ENCODE measurements around the gene RBM33.

Gene RBM33

GRCh38 chr7:155811895-155812761 is 167.7 kb downstream of the RBM33 start, which contains the start of gene SHH (continued):
- TF ChIP-seq ZNF426 (tag by site-specific recombination; IDR thresholded peaks at IDR 0.05), result no peak
- no peak for TF ChIP-seq ZNF433 (tag by site-specific recombination; IDR thresholded peaks at IDR 0.05; ENCODE audit: low read depth)
- TF ChIP-seq, protein P1, sequence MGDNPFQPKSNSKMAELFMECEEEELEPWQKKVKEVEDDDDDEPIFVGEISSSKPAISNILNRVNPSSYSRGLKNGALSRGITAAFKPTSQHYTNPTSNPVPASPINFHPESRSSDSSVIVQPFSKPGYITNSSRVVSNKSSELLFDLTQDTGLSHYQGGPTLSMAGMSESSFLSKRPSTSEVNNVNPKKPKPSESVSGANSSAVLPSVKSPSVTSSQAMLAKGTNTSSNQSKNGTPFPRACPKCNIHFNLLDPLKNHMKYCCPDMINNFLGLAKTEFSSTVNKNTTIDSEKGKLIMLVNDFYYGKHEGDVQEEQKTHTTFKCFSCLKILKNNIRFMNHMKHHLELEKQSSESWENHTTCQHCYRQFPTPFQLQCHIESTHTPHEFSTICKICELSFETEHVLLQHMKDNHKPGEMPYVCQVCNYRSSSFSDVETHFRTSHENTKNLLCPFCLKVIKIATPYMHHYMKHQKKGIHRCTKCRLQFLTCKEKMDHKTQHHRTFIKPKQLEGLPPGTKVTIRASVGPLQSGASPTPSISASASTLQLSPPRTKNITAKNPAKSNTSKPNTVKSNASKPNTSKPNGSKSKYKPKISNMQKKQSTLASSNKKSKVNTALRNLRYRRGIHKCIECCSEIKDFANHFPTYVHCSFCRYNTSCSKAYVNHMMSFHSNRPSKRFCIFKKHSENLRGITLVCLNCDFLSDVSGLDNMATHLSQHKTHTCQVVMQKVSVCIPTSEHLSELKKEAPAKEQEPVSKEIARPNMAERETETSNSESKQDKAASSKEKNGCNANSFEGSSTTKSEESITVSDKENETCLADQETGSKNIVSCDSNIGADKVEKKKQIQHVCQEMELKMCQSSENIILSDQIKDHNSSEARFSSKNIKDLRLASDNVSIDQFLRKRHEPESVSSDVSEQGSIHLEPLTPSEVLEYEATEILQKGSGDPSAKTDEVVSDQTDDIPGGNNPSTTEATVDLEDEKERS (tag by site-specific recombination; IDR thresholded peaks at IDR 0.05), result no peak
- TF ChIP-seq ZBTB10 (tag by site-specific recombination; IDR thresholded peaks at IDR 0.05), result peak; percentile 63; the same call in 1 of the 2 replicates
- TF ChIP-seq ZNF19 (tag by site-specific recombination; IDR thresholded peaks at IDR 0.05; ENCODE audit: low read depth), result no peak
- 0 out of 2 replicates have a peak, but pooled peaks have one; percentile 9 for TF ChIP-seq KLF16 (tag by site-specific recombination; IDR thresholded peaks at IDR 0.05)
- no peak for TF ChIP-seq ZNF350 (tag by site-specific recombination; IDR thresholded peaks at IDR 0.05)
- TF ChIP-seq ZBTB17 (tag by site-specific recombination; IDR thresholded peaks at IDR 0.05), result peak; percentile 71

DNA sequence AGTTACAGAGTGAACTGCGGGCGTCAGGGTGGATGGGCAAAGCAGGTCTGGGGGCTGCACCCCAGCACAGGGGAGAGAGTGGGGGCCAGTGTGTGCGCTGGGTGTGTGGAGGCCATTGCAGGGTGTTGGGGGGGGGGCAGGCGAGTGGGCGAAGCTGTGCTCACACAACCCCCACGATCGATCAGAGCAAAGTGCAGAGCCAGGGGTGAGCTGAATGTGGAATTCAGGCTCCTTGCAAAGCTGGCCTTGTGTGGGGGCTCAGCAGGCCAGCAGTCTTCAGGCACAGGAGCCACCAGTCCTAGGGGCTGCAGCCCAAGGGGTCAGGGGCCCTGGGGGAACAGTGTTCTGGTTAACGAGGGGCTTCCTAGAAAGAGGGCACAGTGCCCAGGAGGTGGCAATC is 168.7 kb downstream of the RBM33 start:
- Histone ChIP-seq H3K27ac (ENCODE audit: extremely low read depth, low read depth, low read length) (no peak overlapping the region), H3K9me3 (ENCODE audit: control insufficient read depth, insufficient read depth, low read depth, low read length) (no peaks in the 10 kb centered on the region), H3K4me1 (ENCODE audit: control insufficient read depth, insufficient read depth, low read length) (peaks cover 2% of the 10 kb centered on the region; the same call in 1 of the 2 replicates), H3K4me3 (ENCODE audit: low read depth, low read length) (no peak overlapping the region), H3K36me3 (ENCODE audit: control insufficient read depth in 2 of 2, insufficient read depth in 1 of 2, low read length in 2 of 2) (no peaks in the 10 kb centered on the region)
- TF ChIP-seq EGR2 (tag by site-specific recombination; IDR thresholded peaks at IDR 0.05; ENCODE audit: low read depth) (peak; percentile 46; the same call in 1 of the 2 replicates), ZNF843 (tag by site-specific recombination; IDR thresholded peaks at IDR 0.05) (no peak), ZFHX2 (tag by site-specific recombination; conservative IDR thresholded peaks at IDR 0.05) (peak; percentile 23), BCL11A (tag by site-specific recombination; IDR thresholded peaks at IDR 0.05; ENCODE audit: low read depth) (no peak)
- CTCF ChIA-PET, result interaction anchor here (0.6 to 1.9 kb wide), 7 partner anchors 12 to 1003 kb away, joined by 3 to 10 read pairs (median 3); no protein-coding TSS in a partner anchor
- POLR2A ChIA-PET, result interaction anchor here (0.6 kb wide), 1 partner anchor 914 kb away, joined by 3 read pairs; no protein-coding TSS in a partner anchor

DNA sequence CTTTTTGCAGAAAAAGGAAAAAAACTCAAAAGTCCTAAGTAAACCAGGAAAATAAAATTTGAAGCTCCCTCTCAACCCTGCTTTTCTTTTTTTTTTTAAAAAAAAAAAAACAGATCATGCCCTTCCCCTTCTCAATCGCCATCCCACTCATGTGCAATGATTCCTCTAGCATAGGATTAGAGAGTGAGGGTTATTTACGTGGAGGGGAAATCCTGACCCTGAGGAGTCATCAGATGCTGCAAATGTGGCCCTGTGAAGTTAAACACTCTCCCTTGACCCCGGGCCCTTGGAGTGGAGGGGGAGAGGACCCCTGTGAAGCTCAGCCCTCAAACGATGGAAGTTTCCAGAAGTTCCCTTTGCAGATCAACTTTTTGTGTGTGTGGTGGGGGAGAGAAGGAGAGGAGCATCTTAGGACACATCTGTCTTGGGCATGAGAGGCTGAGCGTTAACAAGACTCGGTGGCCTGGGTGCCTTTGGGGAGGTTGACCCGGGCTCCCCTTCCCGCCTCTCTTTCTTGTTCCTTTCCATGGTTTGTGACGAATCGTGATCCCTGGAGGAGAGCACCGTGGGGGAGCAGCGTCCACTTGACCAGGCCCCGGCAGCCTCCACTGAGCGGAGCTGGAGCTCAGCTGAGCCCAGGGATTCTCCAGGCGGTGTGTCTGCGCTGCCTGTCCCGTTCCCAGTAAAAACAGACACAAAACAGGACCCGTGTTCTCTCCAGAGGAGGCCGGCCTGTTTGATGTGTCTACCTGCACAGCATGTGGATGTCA is 169.3 kb downstream of the RBM33 start:
- TF ChIP-seq PRDM6 (tag by site-specific recombination; IDR thresholded peaks at IDR 0.05) (no peak), ZNF777 (tag by site-specific recombination; IDR thresholded peaks at IDR 0.05; ENCODE audit: borderline replicate concordance) (no peak), MYNN (tag by site-specific recombination; IDR thresholded peaks at IDR 0.05; ENCODE audit: borderline replicate concordance) (no peak), GLIS2 (tag by site-specific recombination; IDR thresholded peaks at IDR 0.05) (no peak), ZNF292 (tag by site-specific recombination; IDR thresholded peaks at IDR 0.05; ENCODE audit: borderline replicate concordance, low read depth) (no peak), KLF9 (tag by site-specific recombination; IDR thresholded peaks at IDR 0.05; ENCODE audit: low read depth) (no peak), ZSCAN16 (tag by site-specific recombination; IDR thresholded peaks at IDR 0.05) (no peak), ZNF48 (tag by site-specific recombination; IDR thresholded peaks at IDR 0.05) (no peak)
- CTCF ChIA-PET, result interaction anchor here (0.6 to 1.9 kb wide), 5 partner anchors 47 to 1003 kb away, joined by 3 to 10 read pairs (median 4); no protein-coding TSS in a partner anchor
- Histone ChIP-seq H3K27ac (ENCODE audit: extremely low read depth, low read depth, low read length) (no peak overlapping the region), H3K9me3 (ENCODE audit: control insufficient read depth, insufficient read depth, low read depth, low read length) (no peaks in the 10 kb centered on the region), H3K36me3 (ENCODE audit: control insufficient read depth in 2 of 2, insufficient read depth in 1 of 2, low read length in 2 of 2) (no peaks in the 10 kb centered on the region), H3K4me3 (ENCODE audit: low read depth, low read length) (no peak overlapping the region), H3K4me1 (ENCODE audit: control insufficient read depth, insufficient read depth, low read length) (peaks cover 2% of the 10 kb centered on the region; the same call in 1 of the 2 replicates)
- POLR2A ChIA-PET, result interaction anchor here (0.6 kb wide), 1 partner anchor 913 kb away, joined by 3 read pairs; no protein-coding TSS in a partner anchor
